ENCODE results near the gene GLIS2.

GLIS2 gene

GRCh38 chr16:4334724-4335495 lies 19.0 kb downstream of the GLIS2 start:
- Histone ChIP-seq H3K9ac (ENCODE audit: low read depth, low read length) (no peak overlapping the region), H3K4me1 (ENCODE audit: control insufficient read depth, insufficient read depth, low read length) (no peaks in the 10 kb centered on the region), H3K27me3 (ENCODE audit: control insufficient read depth, insufficient read depth, low read length) (no peaks in the 10 kb centered on the region), H3K36me3 (ENCODE audit: control insufficient read depth, insufficient read depth, low read length) (peaks cover 27% of the 10 kb centered on the region), H3K4me3 (ENCODE audit: low read depth, low read length) (no peak overlapping the region), H3K9me3 (ENCODE audit: control insufficient read depth, insufficient read depth, low read length) (no peaks in the 10 kb centered on the region)

- no peaks in the 10 kb centered on the region for H3K9me3 ChIP-seq (ENCODE audit: control insufficient read depth, insufficient read depth, low read length)
- no peaks in the 10 kb centered on the region for H3K4me1 ChIP-seq (ENCODE audit: control insufficient read depth, insufficient read depth, low read length)
- no peaks in the 10 kb centered on the region for H3K27me3 ChIP-seq (ENCODE audit: control insufficient read depth, insufficient read depth, low read length)
- no peak overlapping the region for H3K4me3 ChIP-seq (ENCODE audit: low read depth, low read length)
- H3K36me3 ChIP-seq (ENCODE audit: control insufficient read depth, insufficient read depth, low read length) = peaks cover 40% of the 10 kb centered on the region
- peak overlapping the region; percentile 12 for H3K9ac ChIP-seq (ENCODE audit: low read depth, low read length)
These were observed 21.1 kb downstream of the GLIS2 start for GRCh38 chr16:4336701-4337539.

- no peak overlapping the region for H3K9ac ChIP-seq (ENCODE audit: low read depth, low read length)
- H3K27me3 ChIP-seq (ENCODE audit: control insufficient read depth, insufficient read depth, low read length) = no peaks in the 10 kb centered on the region
- H3K4me3 ChIP-seq (ENCODE audit: low read depth, low read length) = no peak overlapping the region
- H3K36me3 ChIP-seq (ENCODE audit: control insufficient read depth, insufficient read depth, low read length) = peaks cover 36% of the 10 kb centered on the region
- H3K4me1 ChIP-seq (ENCODE audit: control insufficient read depth, insufficient read depth, low read length) = no peaks in the 10 kb centered on the region
- H3K9me3 ChIP-seq (ENCODE audit: control insufficient read depth, insufficient read depth, low read length) = no peaks in the 10 kb centered on the region
These were observed 21.7 kb downstream of the GLIS2 start for GRCh38 chr16:4337540-4338088.

- H3K36me3 ChIP-seq (ENCODE audit: control insufficient read depth, insufficient read depth, low read length) = peaks cover 36% of the 10 kb centered on the region
- no peak overlapping the region for H3K4me3 ChIP-seq (ENCODE audit: low read depth, low read length)
- H3K9ac ChIP-seq (ENCODE audit: low read depth, low read length) = no peak overlapping the region
These were observed 22.3 kb downstream of the GLIS2 start for GRCh38 chr16:4338125-4338582.

GRCh38 chr16:4338712-4339299 lies 22.9 kb downstream of the GLIS2 start:
- Histone ChIP-seq H3K4me1 (ENCODE audit: control insufficient read depth, insufficient read depth, low read length) (no peaks in the 10 kb centered on the region), H3K4me3 (ENCODE audit: low read depth, low read length) (no peak overlapping the region), H3K36me3 (ENCODE audit: control insufficient read depth, insufficient read depth, low read length) (peaks cover 36% of the 10 kb centered on the region), H3K9ac (ENCODE audit: low read depth, low read length) (no peak overlapping the region), H3K9me3 (ENCODE audit: control insufficient read depth, insufficient read depth, low read length) (no peaks in the 10 kb centered on the region), H3K27me3 (ENCODE audit: control insufficient read depth, insufficient read depth, low read length) (no peaks in the 10 kb centered on the region)

More at GRCh38 chr16:4338125-4338582, 22.3 kb downstream of the GLIS2 start:
- Histone ChIP-seq H3K4me1 (ENCODE audit: control insufficient read depth, insufficient read depth, low read length) (no peaks in the 10 kb centered on the region), H3K9me3 (ENCODE audit: control insufficient read depth, insufficient read depth, low read length) (no peaks in the 10 kb centered on the region), H3K27me3 (ENCODE audit: control insufficient read depth, insufficient read depth, low read length) (no peaks in the 10 kb centered on the region)

GRCh38 chr16:4339455-4339854 lies 23.6 kb downstream of the GLIS2 start:
- Histone ChIP-seq H3K27me3 (ENCODE audit: control insufficient read depth, insufficient read depth, low read length) (no peaks in the 10 kb centered on the region), H3K4me1 (ENCODE audit: control insufficient read depth, insufficient read depth, low read length) (no peaks in the 10 kb centered on the region), H3K9ac (ENCODE audit: low read depth, low read length) (no peak overlapping the region), H3K36me3 (ENCODE audit: control insufficient read depth, insufficient read depth, low read length) (peaks cover 36% of the 10 kb centered on the region), H3K4me3 (ENCODE audit: low read depth, low read length) (no peak overlapping the region), H3K9me3 (ENCODE audit: control insufficient read depth, insufficient read depth, low read length) (no peaks in the 10 kb centered on the region)

GRCh38 chr16:4339909-4340308 lies 24.0 kb downstream of the GLIS2 start:
- Histone ChIP-seq H3K9ac (ENCODE audit: low read depth, low read length) (no peak overlapping the region), H3K36me3 (ENCODE audit: control insufficient read depth, insufficient read depth, low read length) (peaks cover 35% of the 10 kb centered on the region), H3K4me3 (ENCODE audit: low read depth, low read length) (no peak overlapping the region), H3K4me1 (ENCODE audit: control insufficient read depth, insufficient read depth, low read length) (no peaks in the 10 kb centered on the region), H3K9me3 (ENCODE audit: control insufficient read depth, insufficient read depth, low read length) (no peaks in the 10 kb centered on the region), H3K27me3 (ENCODE audit: control insufficient read depth, insufficient read depth, low read length) (no peaks in the 10 kb centered on the region)

GRCh38 chr16:4340443-4340842 lies 24.6 kb downstream of the GLIS2 start:
- Histone ChIP-seq H3K4me1 (ENCODE audit: control insufficient read depth, insufficient read depth, low read length) (no peaks in the 10 kb centered on the region), H3K9me3 (ENCODE audit: control insufficient read depth, insufficient read depth, low read length) (no peaks in the 10 kb centered on the region), H3K9ac (ENCODE audit: low read depth, low read length) (no peak overlapping the region), H3K4me3 (ENCODE audit: low read depth, low read length) (no peak overlapping the region), H3K27me3 (ENCODE audit: control insufficient read depth, insufficient read depth, low read length) (no peaks in the 10 kb centered on the region), H3K36me3 (ENCODE audit: control insufficient read depth, insufficient read depth, low read length) (peaks cover 37% of the 10 kb centered on the region)

- Histone ChIP-seq H3K36me3 (ENCODE audit: control insufficient read depth, insufficient read depth, low read length) (peaks cover 33% of the 10 kb centered on the region), H3K4me1 (ENCODE audit: control insufficient read depth, insufficient read depth, low read length) (no peaks in the 10 kb centered on the region)
These were observed 25.4 kb downstream of the GLIS2 start for GRCh38 chr16:4341250-4341649.

GRCh38 chr16:4342866-4343744 lies 27.2 kb downstream of the GLIS2 start:
- Histone ChIP-seq H3K9ac (ENCODE audit: low read depth, low read length) (no peak overlapping the region), H3K36me3 (ENCODE audit: control insufficient read depth, insufficient read depth, low read length) (peaks cover 29% of the 10 kb centered on the region)

More at GRCh38 chr16:4341250-4341649, 25.4 kb downstream of the GLIS2 start:
- Histone ChIP-seq H3K9me3 (ENCODE audit: control insufficient read depth, insufficient read depth, low read length) (no peaks in the 10 kb centered on the region), H3K27me3 (ENCODE audit: control insufficient read depth, insufficient read depth, low read length) (no peaks in the 10 kb centered on the region), H3K9ac (ENCODE audit: low read depth, low read length) (no peak overlapping the region), H3K4me3 (ENCODE audit: low read depth, low read length) (no peak overlapping the region)

More at GRCh38 chr16:4342866-4343744, 27.2 kb downstream of the GLIS2 start:
- Histone ChIP-seq H3K9me3 (ENCODE audit: control insufficient read depth, insufficient read depth, low read length) (no peaks in the 10 kb centered on the region), H3K4me1 (ENCODE audit: control insufficient read depth, insufficient read depth, low read length) (no peaks in the 10 kb centered on the region), H3K27me3 (ENCODE audit: control insufficient read depth, insufficient read depth, low read length) (no peaks in the 10 kb centered on the region), H3K4me3 (ENCODE audit: low read depth, low read length) (no peak overlapping the region)

Data from iPS-15b (cell line).